ENCODE measurements around the gene DHX16. TPM values are rescaled to one million over a fixed set of nuclear protein-coding genes. Genes with fewer than 3 reads are reported as not detected.

DHX16 gene
- total RNA-seq, 1 donor from 2014 or later: 27.4 TPM

- Histone ChIP-seq H3K9me3 (no peaks in the 10 kb centered on the region), H3K4me1 (peaks cover 40% of the 10 kb centered on the region), H3K36me3 (peaks cover 23% of the 10 kb centered on the region), H3K27me3 (no peaks in the 10 kb centered on the region), H3K4me3 (peak overlapping the region; percentile 70), H3K27ac (peak overlapping the region; percentile 99)
- ATAC-seq: no peak
- no peak for DNase-seq
- intact Hi-C loops (cut with DNase I): no loop called here
- no peak for TF ChIP-seq CTCF (IDR thresholded peaks at IDR 0.05)
Measured at GRCh38 chr6:30615219-30615957, 57.4 kb downstream of the DHX16 start.

- ATAC-seq: peak; percentile 75
- Histone ChIP-seq H3K9me3 (no peaks in the 10 kb centered on the region), H3K27me3 (no peaks in the 10 kb centered on the region), H3K27ac (peak overlapping the region; percentile 99), H3K4me1 (peaks cover 40% of the 10 kb centered on the region), H3K4me3 (peak overlapping the region; percentile 70), H3K36me3 (peaks cover 18% of the 10 kb centered on the region)
- DNase-seq: peak; percentile 79
- intact Hi-C loops (cut with DNase I): no loop called here
- no peak for TF ChIP-seq CTCF (IDR thresholded peaks at IDR 0.05)
Measured at GRCh38 chr6:30614843-30615218, 58.0 kb downstream of the DHX16 start.

- Histone ChIP-seq H3K36me3 (peaks cover 18% of the 10 kb centered on the region), H3K4me3 (peak overlapping the region; percentile 70), H3K9me3 (no peaks in the 10 kb centered on the region), H3K4me1 (peaks cover 40% of the 10 kb centered on the region), H3K27ac (peak overlapping the region; percentile 99), H3K27me3 (no peaks in the 10 kb centered on the region)
- no peak for ATAC-seq
- intact Hi-C loops (cut with DNase I): no loop called here
- no peak for DNase-seq
- no peak for TF ChIP-seq CTCF (IDR thresholded peaks at IDR 0.05)
Measured at GRCh38 chr6:30614044-30614842, 58.6 kb downstream of the DHX16 start.

GRCh38 chr6:30613251-30614043, 59.4 kb downstream of the DHX16 start:
- Histone ChIP-seq H3K27me3 (no peaks in the 10 kb centered on the region), H3K27ac (peak overlapping the region; percentile 99), H3K4me1 (peaks cover 32% of the 10 kb centered on the region), H3K36me3 (peaks cover 24% of the 10 kb centered on the region), H3K4me3 (peak overlapping the region; percentile 70), H3K9me3 (no peaks in the 10 kb centered on the region)
- intact Hi-C loops (cut with DNase I): no loop called here
- DNase-seq: no peak
- TF ChIP-seq CTCF (IDR thresholded peaks at IDR 0.05): no peak
- ATAC-seq: no peak

GRCh38 chr6:30612687-30613248, 60.0 kb downstream of the DHX16 start:
- Histone ChIP-seq H3K27me3 (no peaks in the 10 kb centered on the region), H3K4me1 (peaks cover 30% of the 10 kb centered on the region), H3K9me3 (no peaks in the 10 kb centered on the region), H3K4me3 (no peak overlapping the region), H3K36me3 (peaks cover 31% of the 10 kb centered on the region), H3K27ac (peak overlapping the region; percentile 20)
- intact Hi-C loops (cut with DNase I): no loop called here
- DNase-seq (no peak), ATAC-seq (no peak)
- no peak for TF ChIP-seq CTCF (IDR thresholded peaks at IDR 0.05)

All from upper lobe of right lung (tissue), 1 donor.